CD4-positive, alpha-beta T cell treated with Interleukin-2 at 100 ng/mL for 4 hours (primary cell): ENCODE data around the gene NUAK1.

ENCODE experiments used
- DNase-seq: peaks from one replicate; pipeline ENCODE4 v3.0.0-alpha.2; 2020; ENCODE audit warnings: low spot score

NUAK1 gene

DNA sequence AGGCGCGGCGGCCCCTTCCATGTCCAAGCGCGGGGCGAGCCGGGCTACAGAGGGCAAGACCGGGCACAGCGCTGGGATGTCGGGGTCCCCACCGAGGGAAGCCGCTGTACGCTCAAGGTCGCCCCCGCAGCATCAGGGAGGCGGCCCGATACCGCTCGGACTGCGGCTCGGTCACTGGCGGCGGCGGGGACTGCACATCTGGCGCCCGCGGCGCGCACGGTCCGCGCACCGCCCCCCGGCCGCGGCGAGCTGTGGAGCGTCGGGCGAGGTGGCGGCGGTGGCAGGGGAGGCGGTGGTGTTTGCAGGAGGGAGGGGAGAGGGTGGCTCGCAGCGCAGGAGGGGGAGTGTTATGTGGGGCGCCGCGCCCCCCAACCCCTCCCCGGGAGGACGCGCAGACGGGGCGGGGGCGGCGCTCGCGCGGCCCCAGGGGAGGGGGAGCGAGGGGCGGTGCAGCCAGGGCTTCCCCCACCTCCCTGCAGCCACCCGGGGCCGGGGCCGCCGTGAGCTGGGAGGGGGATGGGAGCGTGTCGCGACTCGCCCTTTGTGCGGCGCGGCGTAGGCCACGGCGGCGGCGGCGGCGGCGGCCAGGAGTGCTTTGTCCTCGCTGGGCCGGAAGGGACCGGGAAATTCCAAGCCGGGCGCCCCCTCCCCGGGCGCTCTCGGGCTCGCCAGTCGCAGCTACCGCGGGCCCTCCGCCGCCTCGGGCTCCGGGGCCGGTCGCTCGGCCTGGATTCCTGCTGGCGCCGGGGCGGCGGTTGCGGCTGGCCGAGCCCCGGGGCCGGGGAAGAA, at the start of gene NUAK1:
NUAK1 (minus strand) TSS at position 322 of the 789 bp plus-strand sequence; CDS start at position 21, 301 bp downstream.
- DNase-seq = no peak

DNA sequence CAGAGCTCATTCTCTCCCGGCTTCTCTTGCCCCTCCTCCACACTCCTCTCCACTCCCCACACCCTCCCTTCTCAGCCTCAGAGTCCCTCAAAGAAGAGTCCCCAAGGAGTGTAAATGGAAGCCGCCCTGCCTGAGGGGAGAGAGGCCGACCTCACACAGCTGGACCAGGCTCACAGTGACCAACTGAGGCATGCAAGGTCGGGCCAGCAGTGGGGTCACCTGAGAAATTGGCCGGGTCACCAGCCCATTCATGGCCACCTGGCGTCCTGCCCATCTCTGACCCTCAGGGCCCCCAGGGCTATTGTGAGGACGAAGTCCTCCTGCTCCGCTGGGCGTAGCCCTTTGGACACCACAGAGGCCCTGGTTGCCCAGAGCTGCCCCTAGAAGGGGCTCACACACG, 49.5 kb upstream of the NUAK1 start:
- no peak for DNase-seq

DNA sequence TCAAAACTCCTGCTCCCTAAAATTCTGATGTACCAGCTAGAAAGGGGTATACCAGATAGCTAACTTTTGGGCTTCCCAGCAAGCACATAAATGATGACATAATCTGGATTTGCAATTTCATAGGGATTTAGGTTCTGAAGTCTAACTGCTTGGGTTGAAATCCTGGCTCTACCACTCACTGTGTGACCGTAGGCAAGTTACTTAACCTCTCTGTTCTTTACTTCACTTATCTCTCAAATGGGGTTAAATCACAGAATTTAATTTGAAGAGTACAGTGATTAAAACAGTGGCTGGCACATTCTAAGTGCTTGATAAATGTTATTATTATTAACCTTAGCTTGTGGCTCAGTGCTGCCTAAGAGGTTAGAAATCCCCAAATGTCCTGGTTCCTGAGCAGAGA, 49.1 kb upstream of the NUAK1 start:
- no peak for DNase-seq

DNA sequence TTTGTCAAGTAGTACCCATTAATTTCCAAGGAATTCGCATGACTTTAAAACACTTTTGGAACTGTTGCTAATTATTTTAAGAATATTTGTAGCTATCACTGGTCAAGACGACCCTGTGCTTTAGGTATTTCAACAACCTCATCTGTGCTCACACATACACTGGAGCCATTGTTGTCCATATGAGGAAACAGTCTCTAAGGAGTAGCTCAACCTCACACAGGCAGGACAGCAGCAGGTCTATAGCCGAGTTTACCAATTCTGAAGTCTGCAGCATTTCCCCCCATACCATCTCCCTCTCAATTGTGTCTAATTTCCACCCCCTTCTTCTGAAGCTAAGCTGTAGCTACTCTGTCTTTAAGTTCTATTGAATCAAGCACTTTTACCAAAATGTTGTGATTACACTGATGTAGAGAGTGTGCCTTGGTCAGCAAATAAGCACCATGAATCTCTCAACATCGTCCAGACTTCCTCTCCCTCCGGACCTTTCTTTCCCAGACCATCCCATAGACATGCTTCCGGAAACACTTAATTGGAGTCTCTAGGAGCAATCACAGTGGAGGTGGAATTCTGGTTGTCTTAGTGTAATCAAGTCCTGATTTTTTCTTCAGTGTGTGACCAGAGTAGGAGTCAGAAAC, 48.5 kb upstream of the NUAK1 start:
- DNase-seq = no peak

DNA sequence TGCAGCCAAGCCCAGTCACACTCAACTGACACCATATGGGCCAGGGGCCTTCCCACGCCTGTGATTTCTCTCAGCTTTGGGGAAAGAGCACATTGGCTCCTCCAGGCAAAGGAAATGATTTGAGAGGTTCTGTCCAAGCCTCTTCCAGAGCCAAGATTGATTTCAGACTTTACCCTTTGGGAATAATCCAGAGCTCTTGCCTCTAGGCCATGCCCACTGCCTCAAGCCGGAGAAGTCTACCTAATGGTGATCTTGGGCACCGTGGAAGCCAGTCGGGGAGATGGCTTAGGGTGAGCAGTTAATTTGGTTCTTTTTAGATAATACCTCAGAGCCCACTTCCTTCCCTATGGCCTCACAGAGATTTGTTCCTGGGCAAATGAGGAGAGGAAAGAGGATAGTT, 45.0 kb upstream of the NUAK1 start:
- DNase-seq = no peak

DNA sequence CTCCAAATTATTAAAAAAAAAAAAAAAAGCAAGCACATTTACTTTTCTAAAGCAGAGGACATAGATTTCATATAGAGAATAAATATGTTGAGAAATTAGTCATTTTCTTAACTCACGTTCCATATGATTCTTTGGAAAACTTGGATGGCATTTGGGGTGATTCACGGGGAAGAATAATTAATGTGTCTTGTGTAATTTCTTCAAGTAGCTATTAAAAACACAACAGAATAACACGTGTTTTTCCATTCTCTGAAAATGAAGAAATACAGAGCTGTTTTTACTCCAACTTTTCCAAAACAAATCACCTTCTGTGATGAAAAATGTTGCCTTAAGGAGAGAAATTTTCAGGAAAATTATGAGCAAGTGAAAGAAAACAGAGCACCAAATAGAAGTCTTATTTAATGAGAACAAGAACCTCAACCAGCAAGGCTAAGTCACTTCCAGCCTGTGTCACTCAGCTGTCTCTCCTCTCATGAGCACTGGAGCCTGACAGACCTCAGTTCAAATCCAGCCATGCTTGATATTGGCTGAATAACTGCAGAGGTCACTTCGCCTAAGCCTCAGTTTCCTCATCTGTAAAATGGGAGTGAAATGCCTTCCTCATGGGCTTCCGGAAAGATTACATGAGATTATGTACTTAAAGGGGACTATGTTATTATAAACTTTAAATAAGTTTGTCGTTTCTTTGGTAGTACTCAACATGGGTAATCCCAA, 42.8 kb upstream of the NUAK1 start:
- DNase-seq = no peak

DNA sequence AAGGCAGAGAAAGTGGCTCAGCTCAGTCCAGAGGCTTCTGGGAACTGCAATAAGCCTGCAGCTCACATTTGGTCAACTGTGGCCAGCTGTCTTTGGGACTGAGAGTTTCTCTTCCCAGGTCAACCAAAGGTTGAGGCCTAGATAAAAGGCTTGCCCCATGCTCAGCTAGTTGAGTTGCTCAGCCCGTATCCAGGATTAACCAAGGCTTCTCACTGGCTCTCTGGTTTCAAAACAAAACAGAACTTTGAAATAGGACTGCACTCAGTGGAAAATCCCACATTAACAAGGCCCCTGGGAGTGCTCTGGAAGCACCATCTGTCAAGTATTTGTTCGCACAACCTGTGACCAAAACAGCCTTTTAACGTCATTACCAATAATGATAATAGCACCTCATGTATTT, 40.3 kb upstream of the NUAK1 start:
- no peak for DNase-seq

DNA sequence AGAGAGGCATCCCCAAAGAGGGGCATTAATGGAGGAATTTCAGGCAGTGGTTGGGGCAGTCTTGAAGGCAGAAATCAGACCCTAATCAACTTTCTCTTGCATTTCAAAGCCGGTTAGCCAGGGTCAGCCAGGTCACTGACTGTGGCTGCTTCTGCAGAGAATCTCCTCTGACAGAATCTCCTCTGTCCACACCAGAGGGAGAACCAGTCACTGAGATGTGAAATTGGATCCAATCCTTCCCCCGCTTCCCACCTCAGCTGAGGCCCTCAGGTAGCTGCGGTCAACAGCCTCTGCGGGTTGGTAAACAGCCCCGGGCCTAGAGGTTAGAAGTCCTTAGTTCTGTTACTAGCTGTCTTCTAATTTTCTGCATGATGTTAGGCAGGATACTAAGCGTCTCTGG, 39.8 kb upstream of the NUAK1 start:
- no peak for DNase-seq

DNA sequence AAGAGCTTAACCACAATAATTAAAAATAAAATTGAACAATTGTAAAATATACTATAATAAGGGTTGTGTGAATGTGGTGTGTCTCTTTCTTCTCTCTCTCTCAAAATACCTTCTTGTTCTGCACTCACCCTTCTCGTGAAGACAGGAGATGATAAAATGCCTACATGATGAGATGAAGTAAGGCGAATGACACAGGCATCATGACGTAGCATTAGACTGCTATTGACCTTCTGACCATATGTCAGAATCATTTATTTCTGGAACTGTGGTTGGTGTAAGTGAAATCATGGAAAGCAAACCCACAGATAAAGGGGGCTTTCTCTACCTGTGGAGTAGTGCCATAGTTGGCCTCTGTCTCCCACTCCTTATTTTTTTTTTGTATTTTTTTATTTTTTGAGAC, 37.8 kb upstream of the NUAK1 start:
- no peak for DNase-seq

DNA sequence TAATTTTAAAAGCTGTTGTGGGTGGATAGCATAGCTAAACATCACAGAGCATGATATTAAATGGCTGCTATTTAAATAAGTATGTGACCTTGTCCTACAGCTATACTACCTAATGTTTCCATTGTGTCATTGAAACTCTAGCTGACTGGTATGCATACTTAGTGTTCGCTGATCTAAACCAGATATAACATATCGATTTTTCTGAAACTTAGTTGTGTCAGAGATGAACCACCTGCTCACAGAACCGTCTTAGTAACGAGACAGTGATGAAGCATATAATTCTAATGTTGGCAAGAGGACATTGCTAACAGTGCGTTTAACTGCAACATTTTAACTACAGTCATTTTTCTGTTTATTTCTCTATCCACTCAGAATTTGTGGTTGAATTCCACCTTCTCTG, 36.1 kb upstream of the NUAK1 start:
- no peak for DNase-seq

DNA sequence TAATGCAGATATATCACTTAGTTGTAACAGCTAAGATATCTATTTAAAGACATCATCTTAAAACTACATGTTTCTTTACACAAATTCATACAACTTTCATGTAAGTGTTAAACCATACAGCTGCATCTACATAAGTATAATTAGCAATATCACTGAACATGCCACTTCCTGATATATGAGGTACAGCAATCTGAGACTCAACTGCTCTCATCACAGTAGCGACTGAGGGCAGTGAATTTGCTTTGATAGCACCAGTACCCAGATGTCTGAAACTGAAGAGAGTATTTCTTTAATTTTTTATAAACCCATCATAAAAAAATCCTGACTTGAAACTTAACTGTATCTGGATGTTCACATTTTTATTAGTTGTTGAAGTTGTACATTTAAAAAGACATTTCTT, 34.7 kb upstream of the NUAK1 start:
- DNase-seq = no peak

DNA sequence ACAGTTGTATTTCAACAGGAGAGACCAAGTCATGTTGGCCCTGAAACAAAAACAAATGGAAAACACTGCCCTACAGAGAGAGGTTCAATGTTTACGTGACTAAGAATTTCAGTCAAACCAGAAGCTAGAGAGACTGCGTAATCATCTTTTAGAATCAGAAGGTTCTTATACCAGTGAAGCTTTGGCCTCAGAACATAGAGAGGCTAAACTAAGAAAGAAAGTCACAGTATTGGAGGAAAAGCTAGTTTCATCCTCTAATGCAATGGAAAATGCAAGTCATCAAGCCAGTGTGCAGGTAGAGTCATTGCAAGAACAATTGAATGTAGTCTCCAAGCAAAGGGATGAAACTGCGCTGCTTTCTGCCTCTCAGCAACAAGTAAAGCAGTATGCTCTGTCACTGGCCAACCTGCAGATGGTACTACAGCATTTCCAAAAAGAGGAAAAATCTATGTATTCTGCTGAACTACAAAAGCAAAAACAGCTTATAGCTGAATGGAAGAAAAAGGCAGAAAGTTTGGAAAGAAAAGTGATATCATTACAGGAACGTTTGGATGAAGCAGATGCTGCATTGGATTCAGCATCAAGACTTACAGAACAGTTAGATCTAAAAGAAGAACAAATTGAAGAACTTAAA, 32.5 kb upstream of the NUAK1 start:
- no peak for DNase-seq

DNA sequence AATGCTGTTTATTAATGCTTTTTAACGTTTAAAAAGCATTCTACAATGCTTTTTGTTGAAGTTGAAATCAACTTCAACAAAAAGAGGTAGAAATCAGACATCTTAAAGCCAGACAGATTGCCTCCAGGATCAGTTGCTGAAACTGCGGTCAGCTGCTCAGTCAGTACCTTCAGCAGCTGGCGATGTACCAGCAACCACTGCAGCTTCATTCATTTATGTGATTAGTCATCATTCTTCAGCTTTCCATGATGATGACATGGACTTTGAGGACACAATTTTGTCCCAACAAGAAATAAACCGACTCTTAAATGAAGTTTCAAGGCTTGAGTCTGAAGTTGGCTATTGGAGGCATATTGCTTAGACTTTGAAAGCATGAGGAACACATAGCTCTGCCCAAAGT, 31.5 kb upstream of the NUAK1 start:
- no peak for DNase-seq

DNA sequence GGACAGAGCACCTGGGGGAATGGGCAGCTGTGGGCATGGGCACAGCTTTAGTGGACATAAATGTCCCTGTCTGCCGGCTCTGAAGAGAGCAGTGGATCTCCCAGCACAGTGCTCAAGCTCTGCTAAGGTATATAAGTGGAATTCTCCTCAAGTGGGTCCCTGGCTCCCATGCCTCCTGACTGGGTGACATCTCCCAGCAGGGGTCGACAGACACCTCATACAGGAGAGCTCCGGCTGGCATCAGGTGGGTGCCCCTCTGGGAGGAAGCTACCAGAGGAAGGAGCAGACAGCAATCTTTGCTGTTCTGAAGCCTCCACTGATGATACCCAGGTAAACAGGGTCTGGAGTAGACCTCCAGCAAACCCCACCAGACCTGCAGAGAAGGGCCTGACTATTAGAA, 25.0 kb upstream of the NUAK1 start:
- no peak for DNase-seq

DNA sequence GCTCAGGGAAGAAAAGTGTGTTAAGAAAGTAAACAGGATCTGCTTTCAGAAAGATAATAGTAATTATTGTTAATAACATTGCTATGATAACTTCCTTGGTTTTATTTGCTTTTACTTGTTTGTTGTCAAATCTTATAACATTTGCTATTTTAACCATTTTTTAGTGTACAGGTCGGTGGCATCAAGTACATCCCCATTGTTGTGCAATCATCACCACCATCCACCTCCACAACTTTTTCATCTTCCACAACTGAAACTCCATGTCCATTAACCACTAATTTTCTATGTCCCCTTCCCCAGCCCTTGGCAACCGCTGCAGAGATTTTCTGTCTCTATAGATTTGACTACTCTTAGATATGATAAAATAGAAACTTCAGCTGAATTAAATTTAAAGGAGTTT, 22.7 kb upstream of the NUAK1 start:
- no peak for DNase-seq

DNA sequence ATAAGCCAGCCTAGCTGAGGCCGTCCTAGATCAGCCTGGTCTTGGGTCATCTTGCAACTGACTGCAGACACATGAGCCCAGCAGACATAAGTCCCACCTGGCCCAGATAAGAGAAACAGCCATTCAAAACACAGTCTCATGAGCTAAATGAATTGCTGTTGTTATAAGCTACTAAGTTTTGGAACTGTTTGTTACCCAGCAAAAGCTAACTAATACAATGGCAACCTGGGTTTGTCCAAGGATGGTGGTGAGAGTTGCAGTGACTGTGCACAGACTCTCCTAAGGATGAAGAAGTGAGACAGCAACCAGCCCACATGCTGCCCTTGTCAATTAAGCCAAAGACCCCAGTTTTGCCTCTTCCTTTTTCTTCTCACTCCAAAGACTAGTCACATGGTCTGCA, 22.2 kb upstream of the NUAK1 start:
- no peak for DNase-seq

DNA sequence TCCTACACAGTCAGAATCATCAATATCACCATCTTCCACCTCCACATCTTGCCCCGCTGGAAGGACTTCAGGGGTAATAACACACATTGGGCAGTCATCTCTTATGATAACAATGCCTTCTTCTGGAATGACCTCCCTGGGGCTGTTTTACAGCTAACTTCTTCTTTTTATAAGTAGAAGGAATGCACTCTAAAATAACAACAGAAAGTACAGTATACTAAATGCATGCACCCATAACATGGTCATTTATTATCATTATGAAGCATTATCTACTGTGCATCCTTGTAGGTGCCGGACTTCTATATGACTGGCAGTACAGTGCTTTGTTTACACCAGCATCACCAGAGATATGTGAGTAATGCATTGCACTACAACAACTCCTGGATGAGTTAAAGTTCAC, 19.0 kb upstream of the NUAK1 start:
- no peak for DNase-seq

DNA sequence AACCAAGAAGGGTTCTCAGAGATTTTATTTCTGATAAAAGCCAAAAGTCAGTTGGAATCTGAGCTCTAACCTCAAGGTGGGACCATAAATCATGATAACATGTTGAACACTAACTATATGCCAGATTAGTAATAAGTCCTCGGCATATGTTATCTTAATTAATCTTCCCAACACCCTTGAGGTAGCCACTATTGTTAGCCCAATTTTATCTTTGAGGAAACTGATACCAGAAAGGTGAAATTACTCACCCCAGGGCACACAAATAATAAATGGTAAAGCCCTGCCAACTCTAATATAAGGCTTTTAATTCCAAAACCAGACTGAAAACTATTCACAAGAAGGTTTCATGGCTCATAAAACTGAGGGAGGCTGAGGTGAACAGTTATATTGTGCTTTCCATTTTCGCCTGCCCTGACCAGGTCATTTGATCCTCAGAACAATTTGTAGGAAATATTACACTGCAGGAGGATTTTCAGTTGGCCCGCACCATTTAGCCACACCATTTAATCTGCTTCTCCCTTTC, 16.1 kb upstream of the NUAK1 start:
- DNase-seq = no peak

DNA sequence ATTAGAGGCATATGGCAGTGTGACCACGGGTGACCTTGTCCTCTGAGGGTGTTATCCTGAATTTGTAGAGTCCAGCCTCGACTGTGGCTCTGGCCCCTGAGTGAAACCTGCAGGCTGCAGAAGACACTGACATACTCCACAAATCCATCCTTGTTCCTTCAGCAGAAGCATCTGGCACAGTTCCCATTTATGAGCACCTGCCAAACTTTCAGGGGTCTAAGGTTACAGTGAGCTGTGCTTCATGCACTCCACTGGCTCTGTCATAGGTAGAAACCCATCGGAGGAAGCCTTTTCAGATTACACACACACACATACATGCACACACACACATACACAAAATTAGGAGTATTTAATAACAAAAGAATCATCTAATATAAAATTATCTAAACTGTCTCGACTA, 13.6 kb upstream of the NUAK1 start:
- no peak for DNase-seq

DNA sequence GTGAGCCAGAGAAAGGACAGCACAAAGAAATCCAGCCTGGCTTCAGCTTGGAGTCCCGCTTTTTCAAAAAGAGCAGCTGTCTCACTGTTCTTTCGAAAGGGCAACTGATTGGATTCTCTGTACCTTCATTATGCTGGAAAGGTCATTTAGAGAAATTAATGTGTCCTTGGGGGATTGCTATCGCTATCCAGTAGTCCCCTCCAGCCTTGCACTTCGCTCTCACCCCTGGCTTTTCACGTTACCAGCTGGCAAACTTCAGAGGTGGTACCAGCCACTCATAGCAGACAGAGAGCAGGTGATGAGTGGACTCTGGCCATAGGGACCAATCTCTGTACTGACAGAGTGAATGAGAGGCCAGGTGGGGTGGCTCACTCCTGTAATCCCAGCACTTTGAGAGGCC, 11.8 kb upstream of the NUAK1 start:
- no peak for DNase-seq

DNA sequence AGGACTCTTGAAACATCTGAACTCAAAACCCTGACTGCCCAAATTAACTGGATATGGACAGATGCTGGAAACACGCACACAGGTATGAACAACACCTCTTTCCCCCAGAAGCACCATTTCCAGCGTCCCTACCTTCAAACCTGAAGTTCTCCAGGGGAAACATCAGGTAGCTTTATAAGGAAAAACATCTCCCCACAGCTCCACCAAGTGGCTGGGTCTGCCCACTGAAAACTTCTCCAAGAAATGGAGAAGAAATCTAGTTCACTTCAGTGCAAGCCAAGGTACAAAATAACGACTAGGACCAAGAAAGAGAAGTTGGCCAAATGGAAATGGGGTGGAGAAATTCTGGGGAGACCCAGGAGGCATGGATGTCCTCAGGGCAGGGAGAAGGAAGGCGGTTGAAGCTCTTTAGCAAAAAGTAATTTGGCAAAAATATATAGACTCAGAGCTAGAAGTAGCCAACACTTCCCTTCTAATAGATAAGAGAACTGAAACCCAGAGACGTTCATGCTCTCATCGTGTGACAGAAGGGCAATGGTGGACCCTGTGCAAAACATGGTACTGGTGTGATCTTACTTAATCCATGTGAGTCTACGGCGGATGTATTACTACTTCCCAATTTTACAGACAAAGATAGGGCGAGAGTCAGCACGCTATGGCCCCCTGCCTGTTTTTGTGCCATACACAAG, 10.5 kb upstream of the NUAK1 start:
- DNase-seq = no peak

DNA sequence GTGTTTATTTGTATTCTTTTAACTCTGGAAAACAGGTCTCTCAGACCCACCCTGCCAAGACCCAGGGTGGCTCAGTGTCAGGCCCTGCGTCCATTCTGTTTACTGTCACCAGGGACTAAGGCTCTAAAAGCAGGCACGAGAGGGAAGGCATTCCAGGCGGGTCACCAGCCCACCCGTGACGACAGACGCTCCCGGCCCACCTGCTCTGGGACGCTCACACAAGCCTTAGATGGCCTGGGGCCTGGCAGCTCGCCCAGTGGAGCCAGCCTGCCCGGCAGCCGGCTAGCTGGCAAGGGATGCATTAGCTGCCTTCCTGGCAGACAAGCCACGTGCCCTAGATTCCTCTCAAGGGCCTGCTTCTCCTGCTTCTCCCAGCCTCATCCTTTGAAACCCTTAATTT, 9.2 kb upstream of the NUAK1 start:
- DNase-seq = no peak
